ENCODE data around the gene KIF26B. TPM values are rescaled to one million over a fixed set of nuclear protein-coding genes. Genes with fewer than 3 reads are reported as not detected.

KIF26B gene
- total RNA-seq, 2 donors from 2014 or later: 0.78 to 4.6 TPM

DNA sequence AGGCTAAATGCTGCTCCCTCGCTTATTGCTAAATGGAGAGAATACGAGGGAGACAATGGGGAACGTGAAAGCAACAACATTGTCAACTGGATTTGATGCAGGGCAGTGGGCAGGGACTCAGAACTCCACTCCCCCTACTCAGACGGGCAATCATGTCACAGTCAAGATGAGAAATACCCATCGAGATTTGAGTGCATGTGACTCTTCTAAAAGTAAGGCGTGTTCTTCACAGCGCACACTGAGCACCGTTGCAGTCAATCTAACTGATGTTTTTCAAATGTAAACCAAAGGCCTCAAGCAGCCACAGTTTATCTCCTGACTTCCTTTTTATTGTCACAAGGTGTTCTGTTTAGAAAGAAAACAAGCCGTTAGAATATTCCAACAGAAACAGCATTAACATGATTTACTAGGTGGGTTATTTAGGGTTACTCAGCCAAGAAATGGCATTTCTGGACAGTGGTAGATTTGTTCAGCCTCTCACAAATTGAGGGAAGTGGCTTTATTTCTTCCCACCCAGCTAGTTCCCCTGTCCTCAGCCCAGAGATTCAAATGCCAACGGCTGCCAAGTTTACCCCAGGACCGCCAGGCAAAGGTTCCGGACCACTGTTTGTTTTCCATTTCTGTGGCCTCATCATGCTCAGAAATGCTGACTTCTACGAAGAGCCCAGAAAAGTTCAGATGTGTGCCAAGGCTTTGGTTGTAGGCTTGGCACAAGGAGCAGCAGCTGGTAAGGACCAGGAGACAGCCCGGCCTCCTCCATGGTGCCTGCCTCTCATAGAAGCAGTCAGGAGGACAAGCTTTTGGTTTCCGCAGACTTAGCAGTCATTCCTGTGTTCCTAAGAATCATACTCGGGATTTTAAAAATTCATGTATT lies 171.4 kb downstream of the KIF26B start:
- WGBS, 2 donors: 78 to 80% methylated on average over 16 of the region's 16 CpGs
- TF ChIP-seq, protein P1, sequence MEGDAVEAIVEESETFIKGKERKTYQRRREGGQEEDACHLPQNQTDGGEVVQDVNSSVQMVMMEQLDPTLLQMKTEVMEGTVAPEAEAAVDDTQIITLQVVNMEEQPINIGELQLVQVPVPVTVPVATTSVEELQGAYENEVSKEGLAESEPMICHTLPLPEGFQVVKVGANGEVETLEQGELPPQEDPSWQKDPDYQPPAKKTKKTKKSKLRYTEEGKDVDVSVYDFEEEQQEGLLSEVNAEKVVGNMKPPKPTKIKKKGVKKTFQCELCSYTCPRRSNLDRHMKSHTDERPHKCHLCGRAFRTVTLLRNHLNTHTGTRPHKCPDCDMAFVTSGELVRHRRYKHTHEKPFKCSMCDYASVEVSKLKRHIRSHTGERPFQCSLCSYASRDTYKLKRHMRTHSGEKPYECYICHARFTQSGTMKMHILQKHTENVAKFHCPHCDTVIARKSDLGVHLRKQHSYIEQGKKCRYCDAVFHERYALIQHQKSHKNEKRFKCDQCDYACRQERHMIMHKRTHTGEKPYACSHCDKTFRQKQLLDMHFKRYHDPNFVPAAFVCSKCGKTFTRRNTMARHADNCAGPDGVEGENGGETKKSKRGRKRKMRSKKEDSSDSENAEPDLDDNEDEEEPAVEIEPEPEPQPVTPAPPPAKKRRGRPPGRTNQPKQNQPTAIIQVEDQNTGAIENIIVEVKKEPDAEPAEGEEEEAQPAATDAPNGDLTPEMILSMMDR (IDR thresholded peaks at IDR 0.05): no peak
- no peak for TF ChIP-seq POLR2A (IDR thresholded peaks at IDR 0.05)
- intact Hi-C loops (cut with DNase I): no loop called here
- Histone ChIP-seq H3K4me3 (no peak overlapping the region), H3K36me3 (replicated peaks in 1 of 2; ENCODE audit: insufficient read depth in 1 of 2, low read depth in 2 of 2) (no peaks in the 10 kb centered on the region), H3K4me1 (no peaks in the 10 kb centered on the region), H3K27ac (no peak overlapping the region), H3K9me3 (no peaks in the 10 kb centered on the region), H3K27me3 (no peaks in the 10 kb centered on the region)
- DNase-seq: no peak
- no peak for ATAC-seq

DNA sequence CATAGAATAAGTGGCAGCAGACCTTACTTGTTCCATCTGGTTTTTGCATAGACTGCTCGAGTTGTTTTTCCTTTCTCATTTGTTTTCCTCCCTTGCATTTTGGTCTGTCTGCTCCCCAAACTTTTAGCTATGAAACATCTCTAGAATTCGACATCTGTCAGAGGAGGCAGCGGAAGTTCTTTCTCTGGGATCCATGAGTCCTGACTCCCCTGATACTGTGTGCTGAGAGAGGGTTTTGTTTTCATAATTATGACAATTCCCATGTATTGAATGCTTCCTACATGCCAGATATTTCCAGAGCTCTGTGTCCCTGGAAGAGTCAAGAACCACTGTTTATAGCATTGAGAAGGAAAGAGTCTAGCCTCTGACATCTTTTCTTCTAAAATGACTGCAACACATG lies 172.6 kb downstream of the KIF26B start:
- ATAC-seq: no peak
- no peaks in the 10 kb centered on the region for H3K9me3 ChIP-seq
- no peak overlapping the region for H3K27ac ChIP-seq
- H3K36me3 ChIP-seq (replicated peaks in 1 of 2; ENCODE audit: insufficient read depth in 1 of 2, low read depth in 2 of 2): no peaks in the 10 kb centered on the region
- H3K4me1 ChIP-seq: no peaks in the 10 kb centered on the region
- H3K27me3 ChIP-seq: no peaks in the 10 kb centered on the region
- DNase-seq: no peak
- 64 to 71% methylated on average over 3 of the region's 3 CpGs for WGBS, 2 donors
- TF ChIP-seq POLR2A (IDR thresholded peaks at IDR 0.05): no peak
- TF ChIP-seq, protein P1 (IDR thresholded peaks at IDR 0.05): no peak
- no peak overlapping the region for H3K4me3 ChIP-seq
- intact Hi-C loops (cut with DNase I): no loop called here

DNA sequence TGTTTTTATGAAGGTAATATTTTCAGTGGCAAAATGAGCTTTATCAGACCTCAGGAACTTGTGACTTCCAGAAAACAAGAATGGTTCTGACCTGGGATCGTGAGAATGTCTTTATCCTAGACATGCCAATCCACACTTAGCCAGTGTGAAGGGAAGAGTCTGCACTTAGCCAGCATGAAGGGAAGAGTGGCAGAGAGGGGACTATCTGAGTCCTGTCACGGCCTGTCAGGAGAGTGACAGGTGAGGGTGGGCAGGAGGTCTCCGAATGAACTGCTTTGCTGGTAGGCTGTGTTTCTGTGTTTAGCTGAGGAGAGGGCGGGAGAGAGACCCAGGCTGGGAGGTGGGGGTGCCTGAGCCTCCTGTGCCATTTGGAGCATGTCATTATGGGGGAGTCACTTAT lies 173.1 kb downstream of the KIF26B start:
- Histone ChIP-seq H3K27ac (no peak overlapping the region), H3K27me3 (no peaks in the 10 kb centered on the region), H3K4me1 (no peaks in the 10 kb centered on the region), H3K9me3 (no peaks in the 10 kb centered on the region), H3K4me3 (no peak overlapping the region), H3K36me3 (replicated peaks in 1 of 2; ENCODE audit: insufficient read depth in 1 of 2, low read depth in 2 of 2) (no peaks in the 10 kb centered on the region)
- DNase-seq: no peak
- intact Hi-C loops (cut with DNase I): no loop called here
- TF ChIP-seq, protein P1 (IDR thresholded peaks at IDR 0.05): no peak
- TF ChIP-seq POLR2A (IDR thresholded peaks at IDR 0.05): no peak
- WGBS, 2 donors: 78 to 83% methylated on average over 4 of the region's 4 CpGs
- no peak for ATAC-seq

- intact Hi-C loops (cut with DNase I): no loop called here
- H3K36me3 ChIP-seq (replicated peaks in 1 of 2; ENCODE audit: insufficient read depth in 1 of 2, low read depth in 2 of 2): no peaks in the 10 kb centered on the region
- WGBS, 2 donors: 91 to 94% methylated on average over 21 to 26 of the region's 26 CpGs
- H3K4me3 ChIP-seq: no peak overlapping the region
- H3K27me3 ChIP-seq: no peaks in the 10 kb centered on the region
- DNase-seq (no peak), ATAC-seq (no peak)
- no peak overlapping the region for H3K27ac ChIP-seq
- no peaks in the 10 kb centered on the region for H3K9me3 ChIP-seq
- TF ChIP-seq, protein P1 (IDR thresholded peaks at IDR 0.05): no peak
- no peak for TF ChIP-seq POLR2A (IDR thresholded peaks at IDR 0.05)
- no peaks in the 10 kb centered on the region for H3K4me1 ChIP-seq
Measured at GRCh38 chr1:245330951-245331350, 176.2 kb downstream of the KIF26B start.

GRCh38 chr1:245332085-245332484 lies 177.3 kb downstream of the KIF26B start:
- Histone ChIP-seq H3K27me3 (no peaks in the 10 kb centered on the region), H3K9me3 (no peaks in the 10 kb centered on the region), H3K4me1 (no peaks in the 10 kb centered on the region), H3K4me3 (no peak overlapping the region), H3K36me3 (replicated peaks in 1 of 2; ENCODE audit: insufficient read depth in 1 of 2, low read depth in 2 of 2) (no peaks in the 10 kb centered on the region), H3K27ac (no peak overlapping the region)
- intact Hi-C loops (cut with DNase I): no loop called here
- no peak for ATAC-seq
- 85 to 89% methylated on average over 6 of the region's 6 CpGs for WGBS, 2 donors
- TF ChIP-seq, protein P1 (IDR thresholded peaks at IDR 0.05): no peak
- no peak for TF ChIP-seq POLR2A (IDR thresholded peaks at IDR 0.05)
- DNase-seq: no peak

All from body of pancreas (tissue), 4 donors.